ENCODE results near the gene CD300A. TPM values are rescaled to one million over a fixed set of nuclear protein-coding genes. Genes with fewer than 3 reads are reported as not detected.

The CD300A gene
- polyA plus RNA-seq, 1 experiment: not detected

- TF ChIP-seq, protein P1, sequence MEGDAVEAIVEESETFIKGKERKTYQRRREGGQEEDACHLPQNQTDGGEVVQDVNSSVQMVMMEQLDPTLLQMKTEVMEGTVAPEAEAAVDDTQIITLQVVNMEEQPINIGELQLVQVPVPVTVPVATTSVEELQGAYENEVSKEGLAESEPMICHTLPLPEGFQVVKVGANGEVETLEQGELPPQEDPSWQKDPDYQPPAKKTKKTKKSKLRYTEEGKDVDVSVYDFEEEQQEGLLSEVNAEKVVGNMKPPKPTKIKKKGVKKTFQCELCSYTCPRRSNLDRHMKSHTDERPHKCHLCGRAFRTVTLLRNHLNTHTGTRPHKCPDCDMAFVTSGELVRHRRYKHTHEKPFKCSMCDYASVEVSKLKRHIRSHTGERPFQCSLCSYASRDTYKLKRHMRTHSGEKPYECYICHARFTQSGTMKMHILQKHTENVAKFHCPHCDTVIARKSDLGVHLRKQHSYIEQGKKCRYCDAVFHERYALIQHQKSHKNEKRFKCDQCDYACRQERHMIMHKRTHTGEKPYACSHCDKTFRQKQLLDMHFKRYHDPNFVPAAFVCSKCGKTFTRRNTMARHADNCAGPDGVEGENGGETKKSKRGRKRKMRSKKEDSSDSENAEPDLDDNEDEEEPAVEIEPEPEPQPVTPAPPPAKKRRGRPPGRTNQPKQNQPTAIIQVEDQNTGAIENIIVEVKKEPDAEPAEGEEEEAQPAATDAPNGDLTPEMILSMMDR (IDR thresholded peaks at IDR 0.05; ENCODE audit: low read depth, low read length): no peak
- peaks cover 6% of the 10 kb centered on the region; the same call in 1 of the 2 replicates for H3K9me3 ChIP-seq (ENCODE audit: control insufficient read depth, insufficient read depth, low read length)
- H3K27ac ChIP-seq (ENCODE audit: low read depth, low read length): no peak overlapping the region
- no peak for DNase-seq (ENCODE audit: low read depth, low spot score)
- no peaks in the 10 kb centered on the region for H3K27me3 ChIP-seq (ENCODE audit: control insufficient read depth, insufficient read depth, low read length)
- H3K4me3 ChIP-seq (ENCODE audit: low read depth, low read length): no peak overlapping the region
- CTCF ChIA-PET: no interaction called here
- POLR2A ChIA-PET: no interaction called here
Observed at GRCh38 chr17:74475189-74475588, 8.8 kb downstream of the CD300A start.

- Histone ChIP-seq H3K9me3 (ENCODE audit: control insufficient read depth, insufficient read depth, low read length) (peaks cover 6% of the 10 kb centered on the region; the same call in 1 of the 2 replicates), H3K27ac (ENCODE audit: low read depth, low read length) (no peak overlapping the region), H3K4me3 (ENCODE audit: low read depth, low read length) (no peak overlapping the region), H3K27me3 (ENCODE audit: control insufficient read depth, insufficient read depth, low read length) (no peaks in the 10 kb centered on the region)
- POLR2A ChIA-PET: no interaction called here
- CTCF ChIA-PET: no interaction called here
- DNase-seq (ENCODE audit: low read depth, low spot score): no peak
- TF ChIP-seq, protein P1 (IDR thresholded peaks at IDR 0.05; ENCODE audit: low read depth, low read length): no peak
Observed at GRCh38 chr17:74477411-74477810, 11.0 kb downstream of the CD300A start.

GRCh38 chr17:74478420-74479100 is 12.1 kb downstream of the CD300A start:
- Histone ChIP-seq H3K27ac (ENCODE audit: low read depth, low read length) (no peak overlapping the region), H3K4me3 (ENCODE audit: low read depth, low read length) (no peak overlapping the region), H3K27me3 (ENCODE audit: control insufficient read depth, insufficient read depth, low read length) (no peaks in the 10 kb centered on the region), H3K9me3 (ENCODE audit: control insufficient read depth, insufficient read depth, low read length) (peaks cover 6% of the 10 kb centered on the region; the same call in 1 of the 2 replicates)
- ChIA-PET CTCF (interaction anchor here (1.2 kb wide), 1 partner anchor 110 kb away, joined by 4 read pairs; no protein-coding TSS in a partner anchor), POLR2A (no interaction called here)
- TF ChIP-seq, protein P1 (IDR thresholded peaks at IDR 0.05; ENCODE audit: low read depth, low read length): no peak
- DNase-seq (ENCODE audit: low read depth, low spot score): no peak

- no peak overlapping the region for H3K27ac ChIP-seq (ENCODE audit: low read depth, low read length)
- no peak for DNase-seq (ENCODE audit: low read depth, low spot score)
- no peaks in the 10 kb centered on the region for H3K27me3 ChIP-seq (ENCODE audit: control insufficient read depth, insufficient read depth, low read length)
- H3K9me3 ChIP-seq (ENCODE audit: control insufficient read depth, insufficient read depth, low read length): no peaks in the 10 kb centered on the region; the same call in 1 of the 2 replicates
- ChIA-PET CTCF (no interaction called here), POLR2A (no interaction called here)
- TF ChIP-seq, protein P1 (IDR thresholded peaks at IDR 0.05; ENCODE audit: low read depth, low read length): no peak
- no peak overlapping the region for H3K4me3 ChIP-seq (ENCODE audit: low read depth, low read length)
Observed at GRCh38 chr17:74480290-74480689, 13.9 kb downstream of the CD300A start.

GRCh38 chr17:74481621-74482020 is 15.2 kb downstream of the CD300A start:
- no peaks in the 10 kb centered on the region for H3K27me3 ChIP-seq (ENCODE audit: control insufficient read depth, insufficient read depth, low read length)
- no peak overlapping the region for H3K27ac ChIP-seq (ENCODE audit: low read depth, low read length)
- ChIA-PET POLR2A (no interaction called here), CTCF (no interaction called here)
- H3K9me3 ChIP-seq (ENCODE audit: control insufficient read depth, insufficient read depth, low read length): no peaks in the 10 kb centered on the region; the same call in 1 of the 2 replicates
- TF ChIP-seq, protein P1 (IDR thresholded peaks at IDR 0.05; ENCODE audit: low read depth, low read length): no peak
- no peak overlapping the region for H3K4me3 ChIP-seq (ENCODE audit: low read depth, low read length)
- DNase-seq (ENCODE audit: low read depth, low spot score): no peak
